WTC11 (cell line): ENCODE measurements around the gene CHKA. TPM values are rescaled to one million over a fixed set of nuclear protein-coding genes. Genes with fewer than 3 reads are reported as not detected.

ENCODE experiments used
- ATAC-seq: fragments of 200-7000 bp; cut with Tn5 transposase; 2 replicates; pipeline ENCODE4 v1.10.0; 2021; ENCODE audit warnings: mild to moderate bottlenecking, moderate library complexity
- CTCF ChIA-PET: fragments of 300-600 bp; sonication (Branson Sonifier 250); formaldehyde crosslinking; loops from one replicate; lab custom pipeline; 2021; ENCODE audit warnings: antibody characterized with exemption; lab: Charles Lee
- POLR2A ChIA-PET: fragments of 350-600 bp; sonication (Branson Sonifier 250); formaldehyde crosslinking; loops from one replicate; lab custom pipeline; 2021; ENCODE audit warnings: antibody characterized with exemption; lab: Charles Lee
- DNase-seq: peaks from one replicate; pipeline ENCODE4 v3.0.0; 2021; ENCODE audit warnings: low spot score
- H3K27ac Mint-ChIP-seq: 2 replicates; pipeline ENCODE4 v1.8.0; 2021; ENCODE audit warnings: mixed read lengths
- H3K27me3 Mint-ChIP-seq: 2 replicates; pipeline ENCODE4 v1.8.0; 2021; ENCODE audit warnings: low read depth, mild to moderate bottlenecking, moderate library complexity, mixed read lengths
- H3K36me3 Mint-ChIP-seq: 2 replicates; pipeline ENCODE4 v1.8.0; 2021; ENCODE audit warnings: mixed read lengths
- H3K4me1 Mint-ChIP-seq: 2 replicates; pipeline ENCODE4 v1.8.0; 2022; ENCODE audit warnings: mixed read lengths
- H3K4me3 Mint-ChIP-seq: 2 replicates; pipeline ENCODE4 v1.8.0; 2021; ENCODE audit warnings: mild to moderate bottlenecking, moderate library complexity, mixed read lengths
- H3K9me3 Mint-ChIP-seq: 2 replicates; pipeline ENCODE4 v1.8.0; 2021; ENCODE audit warnings: mixed read lengths
- CREM ChIP-seq: sonication (generic); formaldehyde crosslinking; IDR thresholded peaks from 2 replicates; pipeline ENCODE4 v1.8.1; 2022; ENCODE audit warnings: mild to moderate bottlenecking, missing genetic modification reagents, moderate library complexity
- E2F1 ChIP-seq: sonication (generic); formaldehyde crosslinking; IDR thresholded peaks from 2 replicates; pipeline ENCODE4 v1.8.0; 2022; ENCODE audit warnings: mild to moderate bottlenecking, missing genetic modification reagents
- E2F4 ChIP-seq: sonication (generic); formaldehyde crosslinking; IDR thresholded peaks from 2 replicates; pipeline ENCODE4 v1.8.1; 2022; ENCODE audit warnings: low read depth, mild to moderate bottlenecking, moderate library complexity, missing genetic modification reagents, borderline replicate concordance
- EMX1 ChIP-seq: fragments of 250-450 bp; sonication (Bioruptor Pico); IDR thresholded peaks from 2 replicates; pipeline ENCODE4 v1.8.0; 2021; ENCODE audit warnings: mild to moderate bottlenecking
- HMGA2 ChIP-seq: fragments of 250-450 bp; sonication (Bioruptor Pico); IDR thresholded peaks from 2 replicates; pipeline ENCODE4 v1.4.0; 2021; ENCODE audit warnings: mild to moderate bottlenecking, moderate library complexity
- NFE2L1 ChIP-seq: sonication (generic); formaldehyde crosslinking; IDR thresholded peaks from 2 replicates; pipeline ENCODE4 v1.8.1; 2023; ENCODE audit warnings: missing genetic modification reagents
- NR1H2 ChIP-seq: sonication (generic); formaldehyde crosslinking; IDR thresholded peaks from 2 replicates; pipeline ENCODE4 v1.9.0; 2021; ENCODE audit warnings: mild to moderate bottlenecking, moderate library complexity, missing genetic modification reagents
- NR3C1 ChIP-seq: sonication (generic); formaldehyde crosslinking; conservative IDR thresholded peaks from 2 replicates; pipeline ENCODE4 v1.8.1; 2023; ENCODE audit warnings: low read depth, mild to moderate bottlenecking, missing genetic modification reagents
- OVOL2 ChIP-seq: fragments of 250-450 bp; sonication (Bioruptor Pico); IDR thresholded peaks from 2 replicates; pipeline ENCODE4 v1.9.0; 2021; ENCODE audit warnings: mild to moderate bottlenecking, borderline replicate concordance
- SMAD4 ChIP-seq: sonication (generic); formaldehyde crosslinking; IDR thresholded peaks from 2 replicates; pipeline ENCODE4 v1.8.0; 2022; ENCODE audit warnings: mild to moderate bottlenecking, missing genetic modification reagents
- SOX15 ChIP-seq: fragments of 250-450 bp; sonication (Bioruptor Pico); IDR thresholded peaks from 2 replicates; pipeline ENCODE4 v1.9.0; 2021; ENCODE audit warnings: mild to moderate bottlenecking
- SP1 ChIP-seq: sonication (generic); formaldehyde crosslinking; conservative IDR thresholded peaks from 2 replicates; pipeline ENCODE4 v1.8.1; 2022; ENCODE audit warnings: missing genetic modification reagents
- STAT6 ChIP-seq: sonication (generic); formaldehyde crosslinking; conservative IDR thresholded peaks from 2 replicates; pipeline ENCODE4 v1.8.1; 2023; ENCODE audit warnings: mild to moderate bottlenecking, low read depth, missing genetic modification reagents, moderate library complexity
- TP53 ChIP-seq: sonication (generic); formaldehyde crosslinking; IDR thresholded peaks from 2 replicates; pipeline ENCODE4 v1.8.1; 2023; ENCODE audit warnings: mild to moderate bottlenecking, missing genetic modification reagents
- ZNF121 ChIP-seq: sonication (generic); formaldehyde crosslinking; IDR thresholded peaks from 2 replicates; pipeline ENCODE4 v1.8.0; 2023; ENCODE audit warnings: missing genetic modification reagents
- ZNF232 ChIP-seq: sonication (generic); formaldehyde crosslinking; IDR thresholded peaks from 2 replicates; pipeline ENCODE4 v1.8.0; 2022; ENCODE audit warnings: mild to moderate bottlenecking, missing genetic modification reagents
- ZNF423 ChIP-seq: fragments of 250-450 bp; sonication (Bioruptor Pico); IDR thresholded peaks from 2 replicates; pipeline ENCODE4 v2.1.2; 2022; ENCODE audit warnings: mild to moderate bottlenecking, moderate library complexity
- total RNA-seq: library from RNA; stranded (reverse); gene quantifications from 3 replicates; pipeline ENCODE4 v1.2.3, GENCODE V29; 2021
- TF ChIP-seq, protein P1 (sequence below): sonication (generic); formaldehyde crosslinking; IDR thresholded peaks from 2 replicates; pipeline ENCODE4 v1.8.0; 2023; ENCODE audit warnings: missing genetic modification reagents, mild to moderate bottlenecking, borderline replicate concordance
- TF ChIP-seq, protein P2 (sequence below): sonication (generic); formaldehyde crosslinking; IDR thresholded peaks from 2 replicates; pipeline ENCODE4 v1.8.1; 2022; ENCODE audit warnings: missing genetic modification reagents, borderline replicate concordance
- TF ChIP-seq, protein P3 (sequence below): fragments of 200-600 bp; IDR thresholded peaks from 2 replicates; pipeline ENCODE4 v1.8.0; 2022; ENCODE audit warnings: antibody characterized with exemption

Gene CHKA
- total RNA-seq, 1 experiment from 2014 or later, result 76.1 TPM

- ChIA-PET POLR2A (no interaction called here), CTCF (interaction anchor here (1.4 to 1.9 kb wide), 2 partner anchors 8 to 191 kb away, joined by 4 to 6 read pairs; partner anchors contain the start of gene ALDH3B1)
- Mint-ChIP-seq H3K4me3 (no peak overlapping the region), H3K4me1 (peaks cover 8% of the 10 kb centered on the region), H3K9me3 (no peaks in the 10 kb centered on the region), H3K27me3 (no peaks in the 10 kb centered on the region)
- DNase-seq, result no peak
- TF ChIP-seq E2F1 (CRISPR knock-in tag) (no peak), NFE2L1 (CRISPR knock-in tag) (no peak), SP1 (CRISPR knock-in tag) (no peak), NR1H2 (CRISPR knock-in tag) (no peak), SOX15 (no peak), ZNF121 (CRISPR knock-in tag) (no peak), E2F4 (no peak), ZNF423 (CRISPR knock-in tag) (no peak), CREM (CRISPR knock-in tag) (no peak), OVOL2 (no peak), EMX1 (CRISPR knock-in tag) (no peak), ZNF232 (CRISPR knock-in tag) (no peak), TP53 (CRISPR knock-in tag) (no peak), SMAD4 (CRISPR knock-in tag) (no peak), NR3C1 (CRISPR knock-in tag) (no peak), STAT6 (CRISPR knock-in tag) (no peak), HMGA2 (no peak)
- TF ChIP-seq, protein P1, sequence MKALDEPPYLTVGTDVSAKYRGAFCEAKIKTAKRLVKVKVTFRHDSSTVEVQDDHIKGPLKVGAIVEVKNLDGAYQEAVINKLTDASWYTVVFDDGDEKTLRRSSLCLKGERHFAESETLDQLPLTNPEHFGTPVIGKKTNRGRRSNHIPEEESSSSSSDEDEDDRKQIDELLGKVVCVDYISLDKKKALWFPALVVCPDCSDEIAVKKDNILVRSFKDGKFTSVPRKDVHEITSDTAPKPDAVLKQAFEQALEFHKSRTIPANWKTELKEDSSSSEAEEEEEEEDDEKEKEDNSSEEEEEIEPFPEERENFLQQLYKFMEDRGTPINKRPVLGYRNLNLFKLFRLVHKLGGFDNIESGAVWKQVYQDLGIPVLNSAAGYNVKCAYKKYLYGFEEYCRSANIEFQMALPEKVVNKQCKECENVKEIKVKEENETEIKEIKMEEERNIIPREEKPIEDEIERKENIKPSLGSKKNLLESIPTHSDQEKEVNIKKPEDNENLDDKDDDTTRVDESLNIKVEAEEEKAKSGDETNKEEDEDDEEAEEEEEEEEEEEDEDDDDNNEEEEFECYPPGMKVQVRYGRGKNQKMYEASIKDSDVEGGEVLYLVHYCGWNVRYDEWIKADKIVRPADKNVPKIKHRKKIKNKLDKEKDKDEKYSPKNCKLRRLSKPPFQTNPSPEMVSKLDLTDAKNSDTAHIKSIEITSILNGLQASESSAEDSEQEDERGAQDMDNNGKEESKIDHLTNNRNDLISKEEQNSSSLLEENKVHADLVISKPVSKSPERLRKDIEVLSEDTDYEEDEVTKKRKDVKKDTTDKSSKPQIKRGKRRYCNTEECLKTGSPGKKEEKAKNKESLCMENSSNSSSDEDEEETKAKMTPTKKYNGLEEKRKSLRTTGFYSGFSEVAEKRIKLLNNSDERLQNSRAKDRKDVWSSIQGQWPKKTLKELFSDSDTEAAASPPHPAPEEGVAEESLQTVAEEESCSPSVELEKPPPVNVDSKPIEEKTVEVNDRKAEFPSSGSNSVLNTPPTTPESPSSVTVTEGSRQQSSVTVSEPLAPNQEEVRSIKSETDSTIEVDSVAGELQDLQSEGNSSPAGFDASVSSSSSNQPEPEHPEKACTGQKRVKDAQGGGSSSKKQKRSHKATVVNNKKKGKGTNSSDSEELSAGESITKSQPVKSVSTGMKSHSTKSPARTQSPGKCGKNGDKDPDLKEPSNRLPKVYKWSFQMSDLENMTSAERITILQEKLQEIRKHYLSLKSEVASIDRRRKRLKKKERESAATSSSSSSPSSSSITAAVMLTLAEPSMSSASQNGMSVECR (CRISPR knock-in tag), result no peak
- TF ChIP-seq, protein P2, sequence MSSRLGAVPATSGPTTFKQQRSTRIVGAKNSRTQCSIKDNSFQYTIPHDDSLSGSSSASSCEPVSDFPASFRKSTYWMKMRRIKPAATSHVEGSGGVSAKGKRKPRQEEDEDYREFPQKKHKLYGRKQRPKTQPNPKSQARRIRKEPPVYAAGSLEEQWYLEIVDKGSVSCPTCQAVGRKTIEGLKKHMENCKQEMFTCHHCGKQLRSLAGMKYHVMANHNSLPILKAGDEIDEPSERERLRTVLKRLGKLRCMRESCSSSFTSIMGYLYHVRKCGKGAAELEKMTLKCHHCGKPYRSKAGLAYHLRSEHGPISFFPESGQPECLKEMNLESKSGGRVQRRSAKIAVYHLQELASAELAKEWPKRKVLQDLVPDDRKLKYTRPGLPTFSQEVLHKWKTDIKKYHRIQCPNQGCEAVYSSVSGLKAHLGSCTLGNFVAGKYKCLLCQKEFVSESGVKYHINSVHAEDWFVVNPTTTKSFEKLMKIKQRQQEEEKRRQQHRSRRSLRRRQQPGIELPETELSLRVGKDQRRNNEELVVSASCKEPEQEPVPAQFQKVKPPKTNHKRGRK (CRISPR knock-in tag), result no peak
- TF ChIP-seq, protein P3, sequence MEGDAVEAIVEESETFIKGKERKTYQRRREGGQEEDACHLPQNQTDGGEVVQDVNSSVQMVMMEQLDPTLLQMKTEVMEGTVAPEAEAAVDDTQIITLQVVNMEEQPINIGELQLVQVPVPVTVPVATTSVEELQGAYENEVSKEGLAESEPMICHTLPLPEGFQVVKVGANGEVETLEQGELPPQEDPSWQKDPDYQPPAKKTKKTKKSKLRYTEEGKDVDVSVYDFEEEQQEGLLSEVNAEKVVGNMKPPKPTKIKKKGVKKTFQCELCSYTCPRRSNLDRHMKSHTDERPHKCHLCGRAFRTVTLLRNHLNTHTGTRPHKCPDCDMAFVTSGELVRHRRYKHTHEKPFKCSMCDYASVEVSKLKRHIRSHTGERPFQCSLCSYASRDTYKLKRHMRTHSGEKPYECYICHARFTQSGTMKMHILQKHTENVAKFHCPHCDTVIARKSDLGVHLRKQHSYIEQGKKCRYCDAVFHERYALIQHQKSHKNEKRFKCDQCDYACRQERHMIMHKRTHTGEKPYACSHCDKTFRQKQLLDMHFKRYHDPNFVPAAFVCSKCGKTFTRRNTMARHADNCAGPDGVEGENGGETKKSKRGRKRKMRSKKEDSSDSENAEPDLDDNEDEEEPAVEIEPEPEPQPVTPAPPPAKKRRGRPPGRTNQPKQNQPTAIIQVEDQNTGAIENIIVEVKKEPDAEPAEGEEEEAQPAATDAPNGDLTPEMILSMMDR, result no peak
- TF ChIP-seq, all 79 proteins: peak for 0
- Mint-ChIP-seq H3K27ac (peak overlapping the region; percentile 76; the same call in 1 of the 2 replicates), H3K36me3 (no peaks in the 10 kb centered on the region)
- ATAC-seq, result no peak
Measured at GRCh38 chr11:68017980-68018729, 103.0 kb downstream of the CHKA start.
